ENCODE data around the gene MBD3.
A peak's percentile ranks its signal among the peaks of the same experiment; 100 is the strongest.

MBD3 gene

DNA sequence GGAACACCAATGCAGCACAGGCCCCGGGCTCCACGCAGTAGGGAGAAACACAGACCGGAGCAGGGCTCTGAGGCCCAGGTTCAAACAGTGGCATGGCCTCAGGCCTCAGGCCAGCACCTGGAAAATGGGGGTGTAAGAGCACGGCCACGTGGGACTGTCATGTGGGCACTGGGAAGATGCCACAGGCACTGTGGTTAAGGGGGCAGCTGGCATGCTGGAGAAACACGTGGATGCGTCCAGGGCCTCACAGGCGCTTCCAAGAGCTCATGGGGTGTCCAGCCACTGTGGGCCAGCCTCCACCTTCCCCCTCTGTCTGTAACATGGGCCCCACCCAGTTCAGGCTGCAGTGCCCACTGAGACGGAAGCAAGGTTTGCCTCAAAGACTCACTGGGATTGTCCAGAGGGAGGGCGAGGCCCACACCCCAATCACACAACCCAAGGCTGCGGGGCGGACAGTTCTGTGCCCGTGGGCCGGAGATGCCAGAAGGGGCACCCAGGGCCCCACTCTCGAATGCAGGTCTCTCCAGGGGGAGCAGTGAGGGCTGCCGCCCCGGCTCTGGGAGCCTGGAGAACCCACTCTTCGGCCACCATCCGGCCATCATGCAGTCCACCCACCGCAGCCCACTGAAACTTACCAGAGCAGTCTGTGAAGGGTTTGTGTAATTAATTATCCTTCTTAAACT, 6.3 kb upstream of the MBD3 start:
- Mint-ChIP-seq H3K4me1 (peaks cover 20% of the 10 kb centered on the region), H3K27ac (no peak overlapping the region), H3K36me3 (ENCODE audit: low read depth) (peaks cover 25% of the 10 kb centered on the region), H3K27me3 (no peaks in the 10 kb centered on the region), H3K4me3 (no peak overlapping the region), H3K9me3 (no peaks in the 10 kb centered on the region)
- DNase-seq (no peak), ATAC-seq (no peak)

DNA sequence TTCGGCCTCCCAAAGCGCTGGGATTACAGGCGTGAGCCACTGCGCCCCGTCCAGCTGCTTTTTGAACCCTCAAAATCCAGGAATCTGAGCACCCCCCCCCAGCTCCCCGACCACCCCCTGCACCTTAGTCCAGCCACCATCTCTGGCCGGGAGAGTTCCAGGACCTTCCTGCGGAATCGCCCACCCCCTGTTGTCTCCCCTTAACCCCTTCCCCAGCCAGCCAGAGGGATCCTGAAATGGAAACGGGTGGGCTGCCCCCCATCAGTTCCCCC, 772 bp upstream of the MBD3 start:
- Mint-ChIP-seq H3K27me3 (no peaks in the 10 kb centered on the region), H3K4me1 (peaks cover 20% of the 10 kb centered on the region), H3K4me3 (peak overlapping the region; percentile 81), H3K9me3 (no peaks in the 10 kb centered on the region), H3K36me3 (ENCODE audit: low read depth) (peaks cover 28% of the 10 kb centered on the region), H3K27ac (no peak overlapping the region)
- ATAC-seq (no peak), DNase-seq (no peak)

DNA sequence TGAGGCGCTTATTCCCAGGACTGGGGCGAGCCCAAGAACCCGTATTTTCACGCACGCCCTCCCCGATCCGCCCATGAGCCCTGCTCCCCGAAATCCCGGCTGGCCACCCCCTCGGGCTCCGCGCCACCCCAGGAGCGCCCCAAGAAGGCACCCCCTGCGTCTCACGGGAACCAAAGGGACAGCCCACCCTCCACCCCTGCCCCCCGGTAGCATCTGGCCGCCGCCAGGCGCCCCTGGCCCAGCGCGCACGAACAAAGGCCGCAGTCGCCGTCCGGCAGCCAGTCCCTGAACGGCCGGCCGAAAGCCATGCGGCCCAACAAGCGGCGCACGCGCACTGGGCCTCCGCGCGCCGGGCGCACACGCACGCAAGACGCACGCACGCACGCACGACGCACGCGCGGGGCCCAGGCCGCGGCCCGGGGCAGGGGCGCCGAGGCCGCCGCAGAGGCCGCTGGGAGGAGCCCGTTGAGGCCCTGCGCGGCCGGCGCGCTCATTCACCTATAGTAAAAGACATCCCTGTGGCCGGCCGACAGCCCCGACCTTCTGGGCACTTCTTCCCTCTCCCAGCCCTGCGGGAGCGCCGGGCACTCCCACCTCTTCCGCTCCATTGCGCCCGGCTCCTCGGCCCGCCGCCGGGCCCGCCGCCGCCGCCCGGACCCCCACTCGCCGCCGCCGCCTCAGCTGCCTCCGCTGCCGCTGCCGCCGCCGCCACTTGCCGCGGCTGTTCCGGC, 476 bp downstream of the MBD3 start:
- DNase-seq (peak; percentile 87), ATAC-seq (peak; percentile 87)
- peaks cover 24% of the 10 kb centered on the region for H3K4me1 Mint-ChIP-seq
- H3K36me3 Mint-ChIP-seq (ENCODE audit: low read depth), result peaks cover 24% of the 10 kb centered on the region
- H3K4me3 Mint-ChIP-seq, result peak overlapping the region; percentile 88
- peak overlapping the region; percentile 95 for H3K27ac Mint-ChIP-seq
- H3K27me3 Mint-ChIP-seq, result no peaks in the 10 kb centered on the region
- H3K9me3 Mint-ChIP-seq, result no peaks in the 10 kb centered on the region

DNA sequence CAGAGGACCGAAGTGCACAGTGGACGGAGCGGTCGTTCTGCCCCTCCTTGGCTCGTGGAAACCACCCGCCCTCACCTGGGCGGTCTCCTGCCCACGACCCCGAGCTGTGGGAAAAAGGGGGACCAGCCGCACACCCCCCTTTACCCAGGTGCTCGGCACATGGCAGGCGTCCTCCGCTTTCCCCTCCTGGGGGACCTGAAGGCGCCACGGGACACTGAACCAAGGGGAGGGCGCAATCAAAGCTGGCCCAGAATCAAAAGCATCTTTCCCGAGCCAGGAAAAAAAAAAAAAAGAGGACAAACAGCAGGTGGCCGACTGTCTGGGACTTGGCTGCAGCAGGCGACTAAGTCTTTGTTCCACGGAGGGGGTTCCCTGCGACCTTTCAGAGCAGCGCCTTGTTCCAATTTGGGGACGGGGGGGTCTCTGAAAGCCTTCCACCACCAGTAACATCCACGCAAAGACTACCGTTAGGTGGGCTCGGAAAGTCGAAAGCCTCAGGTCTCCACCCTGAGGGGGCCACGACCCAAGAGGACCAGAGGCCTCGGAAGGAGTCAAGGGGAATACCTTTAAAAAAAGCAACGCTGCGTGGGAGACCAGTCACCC, 1.1 kb downstream of the MBD3 start:
- DNase-seq (no peak), ATAC-seq (no peak)
- Mint-ChIP-seq H3K4me3 (peak overlapping the region; percentile 88), H3K36me3 (ENCODE audit: low read depth) (peaks cover 22% of the 10 kb centered on the region), H3K9me3 (no peaks in the 10 kb centered on the region), H3K27me3 (no peaks in the 10 kb centered on the region), H3K4me1 (peaks cover 25% of the 10 kb centered on the region), H3K27ac (peak overlapping the region; percentile 95)

DNA sequence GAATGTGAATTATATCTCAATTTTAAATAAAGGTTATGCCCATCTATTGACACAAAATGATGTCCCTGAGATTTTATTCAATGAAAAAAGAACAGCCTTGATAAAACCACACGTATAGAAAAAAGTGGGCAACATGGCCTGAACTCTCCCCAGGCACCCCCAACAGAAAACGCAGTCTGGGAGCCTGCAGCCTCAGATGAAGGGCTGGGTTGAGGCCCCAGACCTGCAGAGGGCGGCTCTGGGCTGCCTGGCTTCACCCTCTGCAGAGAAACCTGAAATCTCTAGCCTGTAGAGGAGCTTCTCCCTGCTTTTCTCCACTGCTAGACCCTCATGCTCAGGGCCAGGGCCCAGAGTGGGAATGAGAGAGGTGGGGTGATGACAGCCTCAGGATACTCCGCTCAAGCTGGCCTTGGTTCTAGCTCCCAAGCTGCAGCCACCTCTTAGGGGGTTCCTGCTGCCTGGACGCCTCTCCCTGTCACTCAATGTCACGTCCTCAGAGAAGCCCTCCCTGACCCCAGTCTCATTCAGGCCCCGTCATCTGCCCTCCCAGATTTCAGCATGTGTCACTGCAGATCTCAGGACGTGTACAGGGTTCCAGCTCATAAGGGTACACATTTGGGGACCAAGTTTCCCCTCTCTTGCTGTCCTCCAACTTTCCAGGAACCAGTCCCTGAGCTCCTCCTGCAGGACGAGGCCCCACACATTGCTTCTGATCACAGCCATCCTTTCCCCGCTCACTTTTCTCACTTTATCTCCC, 1.8 kb downstream of the MBD3 start:
- ATAC-seq (peak; percentile 6), DNase-seq (peak; percentile 48)
- Mint-ChIP-seq H3K4me1 (peaks cover 25% of the 10 kb centered on the region), H3K27ac (peak overlapping the region; percentile 95), H3K27me3 (no peaks in the 10 kb centered on the region), H3K9me3 (no peaks in the 10 kb centered on the region), H3K36me3 (ENCODE audit: low read depth) (peaks cover 24% of the 10 kb centered on the region), H3K4me3 (peak overlapping the region; percentile 88)

DNA sequence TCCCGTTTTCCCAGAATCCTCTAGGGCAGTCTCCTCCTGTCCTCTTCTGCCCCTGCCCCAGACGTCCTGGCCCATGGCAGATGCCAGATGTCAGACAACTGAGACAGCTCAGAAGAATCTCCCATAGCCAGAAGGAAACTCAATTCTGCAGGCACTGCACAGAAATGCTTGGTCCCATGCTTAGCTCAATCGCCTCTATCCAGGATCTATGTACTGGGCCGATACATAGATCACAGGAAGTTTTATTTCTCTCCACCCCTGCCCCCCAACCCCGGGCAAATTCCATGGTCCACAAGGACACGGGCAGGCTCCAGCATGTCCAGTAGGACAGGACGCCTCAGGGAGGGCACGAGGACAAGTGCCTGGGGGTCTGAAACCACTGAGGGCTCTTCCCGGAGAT, 4.8 kb downstream of the MBD3 start:
- no peak for DNase-seq
- Mint-ChIP-seq H3K4me1 (peaks cover 21% of the 10 kb centered on the region), H3K9me3 (no peaks in the 10 kb centered on the region), H3K27me3 (no peaks in the 10 kb centered on the region), H3K36me3 (ENCODE audit: low read depth) (peaks cover 39% of the 10 kb centered on the region), H3K4me3 (no peak overlapping the region), H3K27ac (no peak overlapping the region)
- no peak for ATAC-seq

DNA sequence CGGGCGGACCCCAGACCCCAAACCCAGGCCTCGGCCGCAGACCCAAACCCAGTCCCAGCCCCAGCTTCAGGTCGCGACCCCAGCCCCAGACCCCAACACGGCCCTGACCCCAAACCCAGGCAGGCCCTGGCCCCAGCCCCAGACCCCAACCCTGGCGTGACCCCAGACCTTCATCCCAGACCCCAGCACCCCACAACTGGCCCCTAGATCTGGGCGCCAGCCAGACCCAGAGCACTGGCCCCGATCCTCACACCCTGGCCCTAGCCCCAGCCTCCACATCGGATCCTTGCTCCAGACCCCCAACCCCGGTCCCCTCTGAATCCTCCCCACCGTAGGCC, 7.5 kb downstream of the MBD3 start:
- Mint-ChIP-seq H3K27ac (no peak overlapping the region), H3K4me1 (peaks cover 10% of the 10 kb centered on the region), H3K9me3 (no peaks in the 10 kb centered on the region), H3K27me3 (no peaks in the 10 kb centered on the region), H3K36me3 (ENCODE audit: low read depth) (peaks cover 30% of the 10 kb centered on the region), H3K4me3 (no peak overlapping the region)
- DNase-seq (no peak), ATAC-seq (no peak)

DNA sequence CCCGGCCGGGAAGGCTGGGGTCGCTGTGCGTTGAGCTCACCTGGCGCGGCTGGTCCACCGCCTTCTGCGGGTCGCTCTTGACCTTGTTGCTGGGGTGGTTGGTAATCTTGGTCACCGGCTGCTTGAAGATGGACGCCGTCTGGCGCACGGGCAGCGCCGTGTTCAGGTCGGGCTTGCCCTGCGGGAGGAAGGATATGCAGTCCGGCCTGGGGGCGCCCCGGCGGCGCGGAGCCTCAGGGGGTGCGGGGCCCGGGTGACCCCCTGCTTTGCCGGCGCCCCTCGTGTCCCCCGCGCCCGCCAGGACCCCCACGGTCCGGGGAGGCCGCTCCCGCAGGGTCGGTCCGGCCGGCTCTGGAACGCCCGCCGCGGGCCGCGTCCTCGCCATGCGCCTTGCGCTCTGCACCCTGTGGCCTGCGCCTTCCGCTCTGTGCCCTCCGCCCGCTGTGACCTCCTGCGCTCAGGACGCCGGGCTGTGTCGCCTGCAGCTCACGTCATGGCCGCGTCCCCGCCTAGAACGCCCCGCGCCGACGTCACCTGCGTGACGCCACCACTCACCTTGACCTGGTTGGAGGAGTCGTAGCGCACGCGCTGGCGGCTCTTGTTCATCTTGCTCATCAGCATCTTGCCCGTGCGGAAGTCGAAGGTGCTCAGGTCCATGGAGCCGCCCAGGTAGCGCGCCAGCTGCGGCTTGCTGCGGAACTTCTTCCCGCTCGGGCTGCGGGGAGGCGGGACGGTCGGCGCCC, 8.0 kb downstream of the MBD3 start:
- peaks cover 31% of the 10 kb centered on the region for H3K36me3 Mint-ChIP-seq (ENCODE audit: low read depth)
- no peak overlapping the region for H3K27ac Mint-ChIP-seq
- peaks cover 7% of the 10 kb centered on the region for H3K4me1 Mint-ChIP-seq
- H3K27me3 Mint-ChIP-seq, result no peaks in the 10 kb centered on the region
- no peaks in the 10 kb centered on the region for H3K9me3 Mint-ChIP-seq
- peak; percentile 12 for ATAC-seq
- no peak overlapping the region for H3K4me3 Mint-ChIP-seq
- no peak for DNase-seq

DNA sequence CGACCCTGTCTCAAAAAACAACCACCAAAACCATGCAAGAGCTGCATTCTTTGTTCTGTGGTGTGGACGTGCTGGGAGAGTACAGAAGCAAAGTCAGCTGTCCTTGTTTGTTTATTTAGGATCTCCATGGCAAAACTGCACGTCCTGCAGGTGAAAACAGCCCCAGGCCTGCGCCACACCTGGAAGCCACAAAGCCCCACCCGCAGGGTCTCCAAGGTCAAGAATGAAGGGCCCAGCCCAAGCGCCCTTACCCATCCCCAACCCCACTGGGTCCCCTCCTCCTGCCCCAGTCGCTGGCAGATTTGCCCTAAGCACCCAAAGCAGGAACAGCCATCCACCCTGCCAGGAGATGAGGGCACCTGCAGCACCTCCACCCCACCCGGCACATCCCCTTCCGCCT, 10.5 kb downstream of the MBD3 start:
- DNase-seq (no peak), ATAC-seq (no peak)
- peaks cover 31% of the 10 kb centered on the region for H3K36me3 Mint-ChIP-seq (ENCODE audit: low read depth)
- H3K27me3 Mint-ChIP-seq, result no peaks in the 10 kb centered on the region
- H3K4me1 Mint-ChIP-seq, result peaks cover under 1% of the 10 kb centered on the region
- H3K9me3 Mint-ChIP-seq, result no peaks in the 10 kb centered on the region
- no peak overlapping the region for H3K4me3 Mint-ChIP-seq
- H3K27ac Mint-ChIP-seq, result no peak overlapping the region

DNA sequence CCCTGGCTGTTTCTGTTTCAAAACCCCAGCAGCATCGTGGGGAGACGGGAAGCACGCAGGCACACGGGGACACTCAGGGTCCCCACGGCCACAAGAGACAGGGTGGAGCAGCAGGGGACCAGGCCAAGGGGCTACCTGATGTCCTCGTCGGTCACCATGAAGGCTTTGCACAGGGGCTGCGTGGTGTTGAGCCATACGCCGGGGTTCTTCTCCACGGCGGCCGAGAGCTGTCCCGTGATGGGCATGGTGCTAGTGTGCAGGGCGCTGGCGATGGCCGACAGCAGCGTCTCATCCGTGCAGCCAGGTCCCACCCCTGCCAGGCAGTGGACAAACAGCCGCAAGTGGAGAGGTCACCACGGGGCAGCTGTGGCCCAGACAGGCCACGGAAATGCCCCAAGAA, 11.7 kb downstream of the MBD3 start:
- ATAC-seq, result no peak
- Mint-ChIP-seq H3K27me3 (no peaks in the 10 kb centered on the region), H3K27ac (no peak overlapping the region), H3K4me3 (no peak overlapping the region), H3K4me1 (no peaks in the 10 kb centered on the region), H3K36me3 (ENCODE audit: low read depth) (peaks cover 30% of the 10 kb centered on the region), H3K9me3 (no peaks in the 10 kb centered on the region)
- no peak for DNase-seq

DNA sequence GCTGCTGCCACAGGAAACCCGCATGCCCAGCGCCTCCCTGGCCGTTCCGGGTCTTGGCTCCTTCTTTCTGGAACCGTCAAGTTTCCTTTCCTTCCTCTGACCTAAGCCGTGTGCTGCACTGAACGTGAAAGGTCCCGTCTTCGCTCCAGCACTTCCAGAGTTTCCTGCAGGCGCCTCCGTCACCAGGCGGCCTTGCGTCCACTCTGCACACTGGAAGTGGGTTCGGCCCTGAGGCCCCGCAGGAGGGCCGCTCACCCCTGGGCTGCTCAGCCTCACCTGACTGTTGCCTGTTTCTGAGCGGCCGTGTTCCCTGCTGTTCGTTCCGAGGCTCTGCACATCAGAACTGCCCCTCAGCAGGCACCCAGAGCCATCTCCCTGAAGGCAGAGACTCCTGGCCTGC, 12.3 kb downstream of the MBD3 start:
- H3K27ac Mint-ChIP-seq, result no peak overlapping the region

DNA sequence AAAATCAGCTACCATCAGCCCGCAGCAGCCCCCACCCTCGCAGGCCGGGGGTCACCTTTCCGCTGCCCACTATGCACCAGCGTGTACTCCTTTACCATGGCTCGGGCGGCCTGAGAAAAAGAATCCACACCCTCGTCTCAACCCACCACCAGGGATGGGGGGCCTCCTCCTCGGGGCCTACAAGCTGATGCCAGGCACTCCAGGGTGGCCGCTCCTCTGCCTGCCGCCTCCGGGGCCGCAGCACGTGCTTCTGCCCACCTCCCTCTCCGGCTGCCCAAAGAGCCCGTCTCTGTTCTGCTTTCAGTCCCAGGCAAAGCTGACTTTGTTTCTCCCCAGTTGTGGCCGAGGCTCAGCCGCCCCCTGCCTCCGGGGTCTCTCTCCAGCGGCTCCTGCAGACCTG, 13.4 kb downstream of the MBD3 start:
- ATAC-seq (no peak), DNase-seq (no peak)
- Mint-ChIP-seq H3K4me3 (no peak overlapping the region), H3K9me3 (no peaks in the 10 kb centered on the region), H3K36me3 (ENCODE audit: low read depth) (peaks cover 22% of the 10 kb centered on the region), H3K27me3 (no peaks in the 10 kb centered on the region), H3K4me1 (no peaks in the 10 kb centered on the region), H3K27ac (no peak overlapping the region)

More for the DNA sequence above, 12.3 kb downstream of the MBD3 start:
- H3K36me3 Mint-ChIP-seq (ENCODE audit: low read depth), result peaks cover 24% of the 10 kb centered on the region
- ATAC-seq (no peak), DNase-seq (no peak)
- no peaks in the 10 kb centered on the region for H3K27me3 Mint-ChIP-seq
- H3K4me1 Mint-ChIP-seq, result no peaks in the 10 kb centered on the region
- no peak overlapping the region for H3K4me3 Mint-ChIP-seq
- no peaks in the 10 kb centered on the region for H3K9me3 Mint-ChIP-seq

DNA sequence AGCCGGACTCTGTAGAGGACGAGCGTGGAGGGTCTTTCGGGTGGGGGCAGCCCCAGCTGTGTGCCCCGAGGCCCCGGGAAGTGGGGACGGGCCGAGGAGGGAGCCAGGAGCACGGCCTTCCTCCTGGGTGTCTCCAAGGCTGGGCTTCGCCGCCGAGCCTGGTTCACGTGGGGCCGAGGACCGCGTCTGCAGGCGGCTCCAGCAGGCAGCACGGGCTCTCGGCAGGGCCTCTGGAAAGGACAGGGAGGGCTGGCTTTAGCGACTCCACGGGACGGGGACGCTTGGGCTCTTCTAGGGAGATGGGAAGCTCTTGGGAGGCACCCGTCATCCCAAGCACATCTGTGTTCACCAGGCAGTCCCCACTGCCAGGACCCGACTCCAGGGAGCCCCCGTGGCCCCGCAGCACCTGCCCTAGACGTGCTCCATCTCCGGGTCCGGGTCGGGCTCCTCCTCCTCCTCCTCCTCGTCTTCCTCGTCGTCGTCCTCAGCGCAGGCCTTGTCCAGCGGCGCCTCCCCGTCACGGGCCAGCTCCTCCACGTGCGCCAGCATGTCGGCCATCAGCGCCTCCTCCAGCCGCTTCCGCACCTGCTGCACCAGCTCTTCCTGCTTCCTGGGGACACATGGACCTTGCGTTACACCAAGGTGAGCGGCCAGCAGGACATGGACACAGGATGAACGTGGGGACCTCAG, 14.6 kb downstream of the MBD3 start:
- no peaks in the 10 kb centered on the region for H3K9me3 Mint-ChIP-seq
- H3K36me3 Mint-ChIP-seq (ENCODE audit: low read depth), result peaks cover 13% of the 10 kb centered on the region
- ATAC-seq, result no peak
- no peak for DNase-seq
- H3K4me1 Mint-ChIP-seq, result no peaks in the 10 kb centered on the region
- H3K27ac Mint-ChIP-seq, result no peak overlapping the region
- H3K4me3 Mint-ChIP-seq, result no peak overlapping the region
- no peaks in the 10 kb centered on the region for H3K27me3 Mint-ChIP-seq
